Ishikawa (cell line): ENCODE measurements around the gene ELFN1.

Source experiments
- CEBPB ChIP-seq: IDR thresholded peaks from 2 replicates; pipeline ENCODE4 v1.6.1; 2012
- CREB1 ChIP-seq: IDR thresholded peaks from 2 replicates; pipeline ENCODE4 v1.6.1; 2012; ENCODE audit warnings: low read depth
- EP300 ChIP-seq: IDR thresholded peaks from 2 replicates; pipeline ENCODE4 v1.6.1; 2012; ENCODE audit warnings: borderline replicate concordance
- RAD21 ChIP-seq: IDR thresholded peaks from 2 replicates; pipeline ENCODE4 v1.6.1; 2012; ENCODE audit warnings: low read depth
- TAF1 ChIP-seq: IDR thresholded peaks from 2 replicates; pipeline ENCODE4 v1.6.1; 2012; ENCODE audit warnings: low read depth, mild to moderate bottlenecking
- TEAD4 ChIP-seq: IDR thresholded peaks from 2 replicates; pipeline ENCODE4 v1.6.1; 2012
- TF ChIP-seq, protein P1 (sequence below): IDR thresholded peaks from 2 replicates; pipeline ENCODE4 v1.6.1; 2012; ENCODE audit warnings: low read depth, mild to moderate bottlenecking

DNA sequence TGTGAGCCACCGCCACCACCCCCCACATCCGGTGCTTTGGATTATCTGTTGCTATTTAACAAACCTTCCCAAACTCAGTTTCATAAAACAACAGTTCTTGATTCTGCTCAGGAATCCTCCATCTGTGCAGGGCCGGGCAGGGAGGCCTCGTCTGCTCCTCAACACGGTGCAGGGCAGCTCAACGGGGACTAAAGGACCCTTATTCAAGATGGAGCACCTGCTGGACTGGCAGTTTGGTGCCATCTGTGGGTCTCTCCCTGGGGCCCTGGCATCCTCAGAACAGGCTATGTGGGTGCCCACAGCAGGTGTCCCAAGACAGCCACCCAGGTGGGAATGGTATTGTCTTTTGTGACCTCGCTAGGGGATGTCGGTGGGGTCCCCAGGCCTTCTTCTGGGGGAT lies 31.0 kb upstream of the ELFN1 start:
- TF ChIP-seq RAD21 (no peak), TAF1 (no peak), CEBPB (no peak), CREB1 (no peak), TEAD4 (no peak), EP300 (no peak)
- TF ChIP-seq, protein P1, sequence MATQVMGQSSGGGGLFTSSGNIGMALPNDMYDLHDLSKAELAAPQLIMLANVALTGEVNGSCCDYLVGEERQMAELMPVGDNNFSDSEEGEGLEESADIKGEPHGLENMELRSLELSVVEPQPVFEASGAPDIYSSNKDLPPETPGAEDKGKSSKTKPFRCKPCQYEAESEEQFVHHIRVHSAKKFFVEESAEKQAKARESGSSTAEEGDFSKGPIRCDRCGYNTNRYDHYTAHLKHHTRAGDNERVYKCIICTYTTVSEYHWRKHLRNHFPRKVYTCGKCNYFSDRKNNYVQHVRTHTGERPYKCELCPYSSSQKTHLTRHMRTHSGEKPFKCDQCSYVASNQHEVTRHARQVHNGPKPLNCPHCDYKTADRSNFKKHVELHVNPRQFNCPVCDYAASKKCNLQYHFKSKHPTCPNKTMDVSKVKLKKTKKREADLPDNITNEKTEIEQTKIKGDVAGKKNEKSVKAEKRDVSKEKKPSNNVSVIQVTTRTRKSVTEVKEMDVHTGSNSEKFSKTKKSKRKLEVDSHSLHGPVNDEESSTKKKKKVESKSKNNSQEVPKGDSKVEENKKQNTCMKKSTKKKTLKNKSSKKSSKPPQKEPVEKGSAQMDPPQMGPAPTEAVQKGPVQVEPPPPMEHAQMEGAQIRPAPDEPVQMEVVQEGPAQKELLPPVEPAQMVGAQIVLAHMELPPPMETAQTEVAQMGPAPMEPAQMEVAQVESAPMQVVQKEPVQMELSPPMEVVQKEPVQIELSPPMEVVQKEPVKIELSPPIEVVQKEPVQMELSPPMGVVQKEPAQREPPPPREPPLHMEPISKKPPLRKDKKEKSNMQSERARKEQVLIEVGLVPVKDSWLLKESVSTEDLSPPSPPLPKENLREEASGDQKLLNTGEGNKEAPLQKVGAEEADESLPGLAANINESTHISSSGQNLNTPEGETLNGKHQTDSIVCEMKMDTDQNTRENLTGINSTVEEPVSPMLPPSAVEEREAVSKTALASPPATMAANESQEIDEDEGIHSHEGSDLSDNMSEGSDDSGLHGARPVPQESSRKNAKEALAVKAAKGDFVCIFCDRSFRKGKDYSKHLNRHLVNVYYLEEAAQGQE = no peak
